GM20000 (cell line): ENCODE measurements around the gene ELMOD3.
"Not testable (repeated sequence)": the region's sequence is repeated elsewhere in the genome, so short reads cannot be mapped to it uniquely, and the experiment has no call there.

ENCODE experiments used
- DNase-seq: peaks from one replicate; pipeline ENCODE4 v3.0.0; 2012; ENCODE audit warnings: low spot score
- CTCF ChIP-seq: IDR thresholded peaks from 2 replicates; pipeline ENCODE4 v1.5.1; 2012; ENCODE audit warnings: mild to moderate bottlenecking, control low read depth; ENCODE audit errors: extremely low read depth, missing control alignments

ELMOD3 gene

DNA sequence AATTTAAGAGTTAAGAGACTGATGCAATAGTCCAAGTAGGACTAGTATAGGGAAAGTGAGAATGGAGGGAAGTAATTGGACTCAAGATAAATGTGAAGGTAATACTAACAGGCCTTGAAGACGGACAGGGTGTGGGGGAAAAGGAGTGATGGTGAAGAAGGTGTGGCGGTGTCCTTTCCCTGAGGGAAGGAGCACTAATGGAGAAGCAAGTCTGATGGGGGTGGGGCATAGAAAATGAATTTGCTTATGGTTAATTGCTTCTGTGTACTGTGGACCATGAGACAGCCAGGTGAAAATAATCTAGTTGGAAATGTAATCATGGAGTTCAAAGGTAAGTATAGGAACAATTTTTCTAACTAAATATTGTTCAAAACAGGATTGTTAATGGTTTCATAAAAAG, 19.6 kb upstream of the ELMOD3 start:
- TF ChIP-seq CTCF: no peak
- no peak for DNase-seq

DNA sequence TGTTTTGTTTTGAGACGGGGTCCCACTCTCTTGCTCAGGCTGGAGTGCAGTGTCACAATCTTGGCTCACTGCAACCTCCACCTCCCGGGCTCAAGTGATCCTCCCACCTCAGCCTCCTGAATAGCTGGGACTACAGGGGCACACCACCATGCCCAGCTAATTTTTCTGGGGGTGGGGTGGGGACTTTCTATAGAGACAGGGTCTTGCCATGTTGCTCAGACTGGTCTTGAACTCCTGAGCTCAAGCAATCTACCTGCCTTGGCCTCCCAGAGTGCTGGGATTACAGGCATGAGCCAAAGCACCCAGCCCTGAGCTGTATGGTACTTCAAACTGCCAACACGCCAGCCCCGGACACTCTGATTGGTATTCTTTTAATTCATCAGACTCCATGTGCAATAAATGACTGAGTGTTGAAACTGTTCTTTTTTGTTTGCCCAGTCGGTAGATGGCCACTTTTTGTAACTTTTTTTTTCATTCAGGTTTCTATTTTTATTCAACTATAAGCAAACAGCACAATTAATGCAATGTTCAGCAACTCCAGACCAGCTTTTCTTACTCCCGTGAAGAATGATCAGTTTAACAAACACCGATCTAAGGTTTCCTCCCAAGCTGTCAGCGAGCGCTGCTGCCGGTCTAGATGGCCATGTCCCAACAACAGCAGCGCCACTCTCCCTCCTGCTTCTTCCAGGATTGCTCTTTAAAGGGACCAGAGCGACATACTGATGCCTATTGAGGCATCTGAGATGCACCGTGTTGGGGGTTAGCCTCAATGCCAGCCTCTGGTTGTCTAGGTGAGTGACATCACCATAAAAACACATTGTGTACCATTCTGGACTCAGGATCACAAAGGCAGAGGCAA, 14.3 kb upstream of the ELMOD3 start:
- no peak for DNase-seq
- TF ChIP-seq CTCF: no peak

DNA sequence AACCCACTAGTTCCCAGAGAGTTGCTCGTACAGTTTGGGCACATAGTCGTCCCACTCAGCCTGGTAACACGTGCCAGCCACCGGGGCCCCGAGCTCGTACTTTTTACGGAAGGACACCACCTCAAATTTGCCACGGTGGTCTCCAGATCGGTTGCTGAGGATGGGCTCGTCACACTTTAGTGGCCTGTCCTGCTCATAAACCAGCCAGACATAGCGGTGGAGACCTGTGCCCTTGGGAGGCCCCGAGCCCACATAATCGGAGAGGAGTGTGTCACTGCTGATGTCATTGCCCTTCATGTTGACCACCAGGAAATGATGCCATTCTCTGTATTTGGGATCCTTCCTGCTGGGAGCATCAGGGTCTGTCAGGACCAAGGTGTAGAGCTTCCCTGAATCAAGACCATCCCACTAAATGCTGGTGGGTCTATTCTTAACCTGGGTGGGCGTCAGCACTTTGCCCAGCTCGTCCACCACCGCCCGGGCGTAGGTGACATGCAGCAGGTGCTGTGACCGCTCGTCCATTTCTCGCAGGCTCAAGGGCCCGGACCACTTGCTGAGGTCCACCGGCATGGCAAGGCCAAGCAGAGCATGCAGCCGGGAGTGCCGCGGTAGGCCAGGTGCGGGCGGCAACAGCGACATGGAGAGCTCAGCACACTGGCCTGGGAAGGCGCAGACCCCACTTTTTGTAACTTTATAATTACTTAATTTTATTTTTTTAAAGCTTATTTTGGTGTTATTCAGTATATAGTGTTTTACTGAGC, 13.1 kb upstream of the ELMOD3 start:
- DNase-seq: no peak
- no peak for TF ChIP-seq CTCF

GRCh38 chr2:85342156-85342555, 12.4 kb upstream of the ELMOD3 start:
- no peak for TF ChIP-seq CTCF
- DNase-seq: no peak

- not testable (repeated sequence) for DNase-seq
Observed at GRCh38 chr2:85343207-85343895, 11.2 kb upstream of the ELMOD3 start.

DNA sequence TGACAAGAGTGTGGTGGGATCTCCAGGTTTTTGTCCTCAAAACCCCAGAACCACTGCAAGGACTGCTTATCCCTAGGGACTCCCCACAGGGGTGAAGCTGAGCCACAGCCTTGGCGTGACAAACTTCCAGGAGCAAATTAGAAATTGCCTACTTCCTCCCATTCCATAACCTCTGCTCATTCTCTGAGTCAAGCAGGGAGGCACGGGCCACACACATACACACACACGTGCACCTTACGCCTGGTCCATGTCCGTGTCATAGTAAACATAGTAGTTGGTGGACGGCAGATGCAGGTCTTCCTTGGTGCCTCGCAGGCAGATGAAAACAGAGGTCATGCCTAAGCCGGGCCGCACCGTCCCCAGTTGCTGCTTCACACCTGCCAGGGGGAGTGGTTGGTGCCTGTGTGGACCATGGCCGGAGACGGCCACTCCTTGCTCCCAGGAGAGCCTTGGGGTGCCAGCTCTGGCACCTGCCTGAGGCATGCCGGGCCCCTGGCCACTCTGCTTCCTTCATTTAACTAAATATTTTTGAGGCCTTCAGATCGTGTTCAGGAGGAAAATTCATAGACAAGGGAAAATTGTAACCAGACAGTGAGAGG, 10.1 kb upstream of the ELMOD3 start:
- DNase-seq: no peak
- TF ChIP-seq CTCF: no peak

- no peak for TF ChIP-seq CTCF
- DNase-seq: no peak
Observed at GRCh38 chr2:85347599-85347998, 7.0 kb upstream of the ELMOD3 start.
